HG02885 (cell line): ENCODE data around the gene BCAS3.
"Not testable (repeated sequence)": the region's sequence is repeated elsewhere in the genome, so short reads cannot be mapped to it uniquely, and the experiment has no call there.

Source experiments
- ATAC-seq: cut with Tn5 transposase; IDR thresholded peaks from one replicate; pipeline ENCODE4 v1.9.1; 2021; ENCODE audit warnings: mild to moderate bottlenecking; ENCODE audit not compliant: unreplicated experiment, poor library complexity

BCAS3 gene

DNA sequence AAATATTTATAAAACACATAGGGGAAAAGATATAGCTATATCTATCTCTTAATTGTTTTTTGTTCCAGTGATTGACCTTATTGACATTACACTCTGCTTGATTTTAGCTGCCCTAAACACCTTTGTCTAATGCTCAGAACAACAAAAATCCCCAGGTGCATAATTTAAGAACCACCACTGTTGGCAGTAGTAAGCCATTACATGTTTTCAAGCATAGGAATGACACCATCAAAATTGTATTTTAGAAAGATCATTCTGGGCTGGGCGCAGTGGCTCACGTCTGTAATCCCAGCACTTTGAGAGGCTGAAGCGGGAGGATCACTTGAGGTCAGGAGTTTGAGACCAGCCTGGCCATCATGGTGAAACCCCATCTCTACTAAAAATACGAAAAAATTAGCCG, 364.7 kb downstream of the BCAS3 start:
- not testable (repeated sequence) for ATAC-seq

DNA sequence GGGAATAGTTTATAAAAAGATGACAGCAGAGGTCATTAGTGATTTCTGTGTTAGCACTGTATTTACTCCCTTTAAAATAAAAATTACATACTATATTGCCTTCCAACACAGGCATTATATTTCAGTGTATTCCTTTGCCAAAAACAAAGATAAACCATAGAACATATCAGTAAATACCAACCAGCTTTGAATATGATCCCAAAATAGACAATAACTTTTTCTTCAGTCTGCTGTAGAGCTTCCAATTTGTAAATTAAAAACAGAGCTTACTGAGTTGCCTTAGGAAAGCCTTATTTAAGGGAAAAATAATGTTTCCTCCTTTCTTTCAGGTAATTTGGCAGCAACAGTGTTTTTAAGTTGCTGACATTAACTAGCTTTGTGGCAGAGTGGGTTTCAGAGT, 369.9 kb downstream of the BCAS3 start:
- no peak for ATAC-seq

DNA sequence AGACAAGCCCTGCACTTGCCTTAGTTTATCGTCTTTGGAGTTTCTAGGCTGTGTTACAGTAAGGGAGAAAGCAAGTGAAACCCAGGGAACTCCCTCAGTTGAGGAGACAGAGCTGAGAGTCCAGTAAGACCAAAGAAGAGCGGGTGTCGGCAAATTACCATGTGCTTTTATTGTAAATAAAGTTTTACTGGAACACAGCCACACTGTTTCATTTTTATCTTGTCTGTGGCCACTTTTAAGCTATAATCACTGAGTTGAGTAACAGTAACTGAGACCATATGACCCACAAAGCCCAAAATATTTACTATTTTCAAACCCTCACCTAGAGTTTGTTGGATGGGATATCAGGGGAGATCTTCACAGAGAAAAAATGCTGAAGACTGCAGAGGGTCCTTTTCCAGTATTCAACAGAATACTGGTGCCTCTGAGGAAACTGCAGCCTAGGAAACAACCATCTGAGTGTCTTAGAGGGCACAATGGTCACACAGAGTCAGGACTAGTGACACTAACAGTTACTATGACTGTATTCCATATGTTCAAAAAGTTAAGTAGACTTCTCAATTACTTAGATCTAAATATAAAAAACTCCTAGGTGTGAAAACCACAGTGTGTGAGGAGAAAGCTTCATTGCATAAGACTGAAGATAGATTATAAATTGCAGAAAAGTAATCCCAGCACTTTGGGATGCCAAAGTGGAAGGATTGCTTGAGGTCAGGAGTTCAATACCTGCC, 370.9 kb downstream of the BCAS3 start:
- ATAC-seq, result no peak

DNA sequence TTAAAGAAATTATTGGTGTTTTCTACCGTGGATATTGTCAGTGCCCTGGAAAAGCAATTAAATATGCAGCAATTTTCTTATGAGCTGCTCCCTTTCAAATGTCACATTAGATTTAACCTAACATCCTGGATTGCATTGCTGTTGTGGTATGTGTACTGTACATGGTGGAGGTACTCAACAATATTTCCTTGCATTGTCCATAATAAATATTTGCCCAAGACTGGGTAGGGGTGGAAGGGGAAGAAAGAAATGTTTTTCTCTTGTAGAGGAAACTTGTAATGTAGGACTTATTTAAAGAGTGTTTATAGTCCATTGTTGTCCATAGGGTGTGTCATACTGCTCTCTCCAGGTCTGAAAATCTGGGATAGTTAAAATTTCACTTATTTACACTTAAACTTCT, 375.8 kb downstream of the BCAS3 start:
- ATAC-seq, result no peak

DNA sequence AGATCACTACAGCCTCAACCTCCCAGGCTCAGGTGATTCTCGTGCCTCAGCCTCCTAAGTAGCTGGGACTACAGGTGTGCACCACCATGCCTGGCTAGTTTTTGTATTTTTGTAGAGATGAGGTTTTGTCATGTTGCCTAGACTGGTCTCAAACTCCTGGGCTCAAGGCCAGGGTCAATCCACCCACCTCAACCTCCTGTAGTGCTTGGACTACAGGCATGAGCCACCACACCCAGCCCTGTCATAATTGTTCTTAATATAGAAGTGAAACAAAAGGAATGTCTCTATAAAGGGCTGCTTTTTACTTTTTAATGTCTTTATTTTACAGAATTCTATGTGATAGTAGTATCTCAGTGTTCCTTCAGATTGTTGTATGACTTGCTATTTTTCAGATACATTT, 376.8 kb downstream of the BCAS3 start:
- no peak for ATAC-seq

DNA sequence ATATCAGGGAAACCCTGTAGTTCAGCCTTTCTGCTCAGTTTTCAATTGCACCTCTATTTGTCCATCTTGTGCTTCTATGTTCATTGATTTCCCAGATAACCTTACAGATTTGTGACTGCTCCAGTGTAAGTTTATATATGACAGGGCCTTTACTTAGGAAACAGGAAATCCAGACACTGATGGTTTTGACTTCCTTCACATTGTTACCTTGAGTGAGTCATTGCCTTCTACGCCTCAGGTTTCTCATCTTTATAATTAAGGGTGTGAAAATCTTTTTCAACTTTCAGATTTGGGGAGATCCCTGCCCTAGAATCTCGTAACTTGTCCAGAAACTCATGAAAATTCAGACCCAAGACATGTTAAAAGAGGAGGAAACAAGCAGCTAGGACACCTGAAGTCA, 379.6 kb downstream of the BCAS3 start:
- no peak for ATAC-seq

DNA sequence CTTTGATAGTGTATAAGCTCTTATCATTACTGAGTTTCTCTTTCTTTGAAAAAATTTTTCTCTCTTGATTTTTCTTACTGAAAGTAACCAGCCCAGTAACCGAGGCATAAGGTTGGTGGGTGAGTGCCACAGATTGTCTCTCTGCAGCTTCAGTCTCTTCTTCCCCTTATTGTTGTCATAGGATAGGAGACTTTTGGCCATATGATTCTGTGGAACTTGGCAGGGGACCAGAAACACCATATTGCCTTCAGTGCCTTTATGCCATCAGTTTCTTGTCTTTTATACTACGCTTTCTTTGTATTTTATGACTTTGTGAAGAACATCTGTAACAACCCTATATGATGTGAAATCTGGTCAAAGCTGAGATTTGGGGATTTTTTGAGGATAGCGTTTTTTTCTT, 380.4 kb downstream of the BCAS3 start:
- no peak for ATAC-seq

DNA sequence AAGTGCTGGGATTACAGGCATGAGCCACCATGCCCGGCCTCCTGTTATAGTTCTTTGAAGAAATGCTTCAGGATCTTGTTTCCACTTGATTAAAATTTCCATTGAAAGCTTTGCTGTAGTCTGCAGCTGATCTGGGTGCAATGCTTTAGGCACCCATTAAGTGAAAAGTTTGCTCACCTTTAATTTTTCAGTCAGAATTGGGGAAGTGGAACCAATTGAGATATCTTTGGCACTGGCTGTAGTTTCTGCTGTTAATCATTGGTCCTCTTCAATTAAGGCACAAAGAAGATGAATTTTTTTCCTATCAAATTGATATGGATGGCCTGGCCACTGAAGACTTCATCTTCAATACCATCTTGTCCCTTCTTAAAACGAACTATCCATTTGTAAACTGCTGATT, 385.9 kb downstream of the BCAS3 start:
- ATAC-seq, result no peak

DNA sequence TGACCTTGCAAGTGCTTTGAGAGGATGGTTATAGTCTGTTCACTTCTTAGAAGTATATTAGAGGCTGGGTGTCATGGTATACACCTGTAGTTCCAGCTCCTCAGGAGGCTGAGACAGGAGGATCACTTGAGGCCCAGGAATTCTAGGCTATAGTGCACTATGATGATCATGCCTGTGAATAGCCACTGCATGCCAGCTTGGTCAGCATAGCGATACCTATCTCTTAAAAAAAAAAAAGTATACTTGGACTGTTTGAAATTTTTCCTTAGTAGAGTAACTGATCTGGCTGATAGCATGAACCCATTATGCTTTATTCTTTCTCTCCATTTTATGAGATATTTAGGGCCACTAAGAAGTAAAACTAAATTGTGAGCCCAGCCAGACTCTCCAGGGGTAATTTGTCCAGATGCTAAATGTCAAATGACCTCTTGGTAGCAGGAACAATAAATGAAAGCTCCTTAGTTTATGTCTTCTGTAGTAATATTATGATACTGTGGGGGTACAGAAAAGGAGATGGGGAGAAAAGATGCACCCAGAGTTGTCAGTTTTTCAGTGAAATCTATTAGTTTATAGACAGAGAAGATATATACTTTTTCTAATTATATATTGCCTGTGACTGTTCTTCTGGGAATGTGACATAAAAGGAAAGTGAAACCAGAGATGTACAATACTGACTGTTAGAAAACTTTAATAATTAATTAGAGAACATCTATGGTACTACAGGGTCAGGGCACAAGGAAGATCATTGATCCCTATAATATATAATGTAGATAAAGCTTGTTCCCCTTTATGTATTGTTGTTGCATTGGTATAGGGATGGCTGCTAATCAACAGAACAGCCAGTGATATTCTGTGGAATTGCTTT, 386.7 kb downstream of the BCAS3 start:
- ATAC-seq, result no peak

DNA sequence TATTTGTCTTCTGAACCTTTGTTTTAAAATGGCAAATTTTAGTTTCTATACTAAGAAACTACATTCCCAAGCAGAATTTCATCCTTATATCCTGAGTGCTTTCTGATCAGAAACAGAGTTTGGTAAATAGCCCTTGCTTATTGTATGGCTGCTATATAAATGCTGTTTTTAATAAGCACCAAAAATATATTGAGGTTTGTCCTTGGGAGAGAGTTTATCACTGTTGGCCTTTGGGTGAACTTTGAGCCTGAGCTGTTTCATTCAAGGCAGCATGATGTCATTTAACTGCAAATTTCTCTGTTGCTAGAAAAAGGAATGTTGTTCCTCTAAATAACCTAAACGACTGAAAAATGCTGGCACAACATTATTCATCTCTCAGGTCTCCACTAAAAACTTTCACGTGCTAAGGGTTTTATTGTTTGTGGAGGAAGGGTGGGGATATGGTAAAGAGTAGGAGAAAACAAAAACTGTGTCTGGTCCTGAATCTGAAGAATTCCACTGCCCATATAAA, 387.7 kb downstream of the BCAS3 start:
- ATAC-seq, result no peak

DNA sequence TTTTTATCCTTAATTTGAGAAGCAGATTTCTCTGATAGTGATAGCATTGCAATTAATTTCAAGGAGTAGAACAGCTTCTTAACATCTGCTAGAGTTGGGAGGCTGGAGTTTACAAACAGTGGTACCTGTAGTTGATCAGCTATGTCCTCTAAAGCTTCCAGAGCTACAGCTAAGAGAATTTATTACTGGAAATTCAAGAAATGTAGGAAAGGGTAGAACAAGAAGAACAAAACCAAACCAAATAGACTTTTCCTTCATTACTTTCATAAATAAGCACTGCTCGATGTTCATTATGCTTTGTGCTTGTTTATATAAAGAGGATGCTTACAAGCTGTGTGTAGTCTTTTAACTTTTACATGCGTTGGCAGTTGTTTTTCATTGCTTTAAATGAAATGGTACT, 388.4 kb downstream of the BCAS3 start:
- no peak for ATAC-seq

DNA sequence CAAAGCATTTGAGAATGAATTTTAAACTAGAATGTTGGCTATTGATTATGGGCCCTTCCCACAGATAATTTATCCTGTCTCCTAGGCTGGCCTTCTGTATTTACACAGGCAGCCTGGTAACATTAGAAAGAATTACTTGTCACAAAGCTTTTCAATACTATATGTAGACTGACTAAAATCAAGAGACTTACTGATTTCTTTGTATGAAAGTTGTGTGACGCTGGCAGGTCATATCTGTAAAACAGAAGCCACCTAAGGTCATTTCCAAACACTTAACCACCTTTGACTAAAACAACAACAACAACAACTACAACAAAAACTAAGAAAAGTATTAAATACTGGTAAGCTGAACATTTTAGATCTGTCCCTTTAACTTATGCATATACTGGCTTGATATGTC, 393.0 kb downstream of the BCAS3 start:
- ATAC-seq, result no peak

DNA sequence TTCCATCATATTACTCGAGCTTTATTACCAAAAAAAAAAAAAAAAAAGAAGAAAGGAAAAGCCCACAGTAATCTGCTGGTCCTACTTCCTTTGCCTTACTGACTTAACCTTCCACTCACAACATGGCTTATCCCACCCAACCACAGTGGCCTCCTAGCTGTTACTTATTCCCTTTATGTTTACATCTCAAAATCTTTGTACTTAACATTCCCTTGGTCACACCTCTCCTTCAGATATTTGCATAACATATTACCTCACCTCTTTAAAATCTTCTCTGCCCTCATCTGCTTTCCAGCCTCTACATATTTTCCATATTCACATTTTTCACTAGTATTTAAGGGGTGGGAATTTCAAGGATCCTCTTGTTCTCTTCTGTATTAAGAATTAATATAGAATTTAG, 395.0 kb downstream of the BCAS3 start:
- ATAC-seq, result no peak

DNA sequence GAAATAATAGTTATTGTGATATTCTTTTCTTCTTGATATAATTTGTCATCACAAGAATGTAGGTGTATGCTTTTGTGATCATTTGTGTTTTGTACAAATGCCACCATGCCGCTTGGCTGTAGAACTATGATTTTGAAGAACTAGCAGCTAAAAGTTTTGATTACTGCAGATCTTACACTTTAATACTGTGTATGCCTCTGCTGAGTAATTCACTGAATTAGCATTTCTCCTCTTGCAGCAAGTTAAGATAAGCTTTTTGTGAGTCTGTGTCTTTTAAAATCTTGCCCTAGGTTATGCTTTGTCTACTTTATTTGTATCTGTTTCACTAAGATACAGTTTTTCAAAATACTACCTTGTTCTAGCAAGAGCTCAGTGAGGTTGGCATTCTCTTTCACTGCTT, 395.5 kb downstream of the BCAS3 start:
- ATAC-seq, result no peak

DNA sequence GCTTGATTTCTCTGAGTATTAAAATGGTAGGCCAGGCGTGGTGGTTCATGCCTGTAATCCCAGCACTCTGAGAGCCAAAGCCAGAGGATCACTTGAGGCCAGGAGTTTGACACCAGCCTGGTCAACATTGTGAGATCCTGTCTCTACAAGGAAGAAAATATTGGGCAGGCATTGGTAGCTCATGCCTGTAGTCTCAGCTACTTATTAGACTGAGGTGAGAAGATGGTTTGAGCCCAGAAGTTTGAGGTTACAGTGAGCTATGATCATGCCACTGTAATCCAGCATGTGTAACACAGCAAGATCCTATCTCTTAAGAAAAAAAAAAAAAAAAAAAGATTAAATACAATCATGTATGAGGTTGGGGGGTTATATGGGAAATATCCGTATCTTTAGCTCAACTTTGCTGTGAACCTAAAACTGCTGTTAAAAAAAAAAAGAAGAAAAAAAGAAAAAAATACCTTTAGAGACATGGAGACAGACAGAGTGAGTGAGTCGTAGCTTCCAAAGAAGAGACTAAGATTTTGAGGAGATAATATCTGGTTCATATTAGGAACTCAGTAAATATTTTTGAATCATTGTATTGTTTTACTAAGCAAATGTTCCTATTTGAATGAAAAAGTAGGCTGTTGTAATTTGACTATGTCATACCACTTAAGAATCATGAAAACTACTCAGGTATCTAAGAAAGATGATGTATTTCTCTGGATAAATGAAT, 396.3 kb downstream of the BCAS3 start:
- no peak for ATAC-seq

DNA sequence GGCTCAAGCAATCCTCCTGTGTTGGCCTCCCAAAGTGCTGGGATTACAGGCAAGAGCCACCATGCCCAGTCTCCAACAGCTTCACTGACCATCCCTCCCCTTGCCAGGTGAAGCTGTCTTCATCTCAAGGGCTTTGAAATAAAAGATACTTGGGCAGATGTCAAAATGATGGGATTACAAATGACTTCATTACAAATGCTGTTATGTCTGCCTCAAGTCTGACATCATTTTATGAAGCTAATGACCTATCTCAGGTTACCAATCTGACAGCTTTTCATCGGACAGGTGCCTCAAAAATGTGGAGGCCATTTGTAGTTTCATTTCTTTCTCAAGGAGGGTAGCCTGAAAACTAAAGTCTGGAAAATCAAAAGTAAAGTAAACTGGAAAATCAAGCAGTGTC, 398.3 kb downstream of the BCAS3 start:
- ATAC-seq, result no peak

DNA sequence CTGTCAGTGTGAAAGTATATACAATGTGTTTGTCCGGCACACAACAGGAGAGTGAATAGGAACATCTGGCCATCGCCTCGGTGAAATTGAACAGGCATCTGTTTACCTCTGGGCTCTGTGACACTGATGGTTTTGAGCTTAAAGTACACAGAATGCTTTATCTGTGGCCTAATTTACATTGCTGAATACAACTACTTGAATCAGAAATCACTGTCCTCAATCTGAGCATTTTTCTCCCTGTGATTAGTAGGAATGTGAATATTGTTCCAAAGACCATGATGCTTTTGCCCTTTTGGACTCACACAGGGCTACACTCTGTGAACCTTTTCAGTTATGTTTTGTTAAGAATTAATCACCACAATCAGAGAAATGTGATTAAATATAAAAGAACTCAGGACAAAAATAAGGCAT, 399.0 kb downstream of the BCAS3 start:
- ATAC-seq, result no peak

DNA sequence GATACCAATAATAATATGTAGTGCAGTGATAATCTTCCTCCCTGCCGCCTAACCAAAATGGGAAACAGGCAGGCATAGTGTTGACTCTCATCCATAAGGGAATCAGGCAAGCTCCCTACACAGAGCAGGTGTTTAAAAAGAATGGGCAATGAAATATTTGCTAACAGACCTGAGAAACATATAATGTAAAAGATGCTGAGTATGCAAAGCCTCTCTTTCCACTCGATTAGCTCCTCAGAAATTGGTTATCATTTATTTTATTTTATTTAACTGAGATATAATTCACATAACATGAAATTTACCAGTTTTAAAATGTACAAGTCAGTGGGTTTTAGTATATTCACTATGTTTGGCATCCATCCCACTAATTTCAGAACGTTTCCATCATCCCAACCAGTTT, 404.3 kb downstream of the BCAS3 start:
- ATAC-seq, result no peak

DNA sequence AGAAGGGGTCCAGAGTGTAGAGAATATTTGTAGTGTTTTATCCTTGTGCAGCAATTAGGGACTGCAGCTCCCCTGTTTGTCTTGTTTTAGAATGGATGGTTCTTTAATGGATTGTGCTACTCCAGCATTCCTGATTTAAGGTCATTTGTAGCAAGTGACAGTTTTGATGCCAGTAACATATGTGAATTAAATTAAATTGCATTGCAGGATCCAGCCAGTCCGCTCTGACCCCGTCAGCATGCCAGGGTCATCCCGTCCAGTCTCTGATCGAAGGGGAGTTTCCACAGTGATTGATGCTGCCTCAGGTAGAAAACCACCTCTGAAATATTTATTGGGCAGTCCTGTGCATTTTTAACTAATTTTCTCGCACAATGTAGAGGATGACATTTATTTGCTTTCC, 406.6 kb downstream of the BCAS3 start:
- ATAC-seq, result no peak

DNA sequence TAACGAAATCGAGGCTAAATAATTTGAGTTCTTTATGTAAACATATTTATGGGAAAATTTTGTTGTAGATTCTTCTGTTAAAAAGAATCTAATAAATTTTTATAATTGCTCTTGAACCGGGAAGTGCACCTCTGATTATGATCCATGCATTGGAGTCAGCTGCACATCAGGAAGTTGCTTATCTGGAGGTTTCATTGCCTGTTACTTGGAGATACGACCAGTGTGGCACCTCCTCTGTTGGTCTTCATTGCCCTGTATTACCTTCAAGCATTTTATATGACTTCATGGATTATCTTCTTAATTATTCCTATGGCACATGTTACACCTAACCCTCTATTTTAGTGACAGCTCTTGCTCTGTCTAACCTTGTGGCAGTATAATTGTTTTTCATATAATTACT, 409.4 kb downstream of the BCAS3 start:
- no peak for ATAC-seq

DNA sequence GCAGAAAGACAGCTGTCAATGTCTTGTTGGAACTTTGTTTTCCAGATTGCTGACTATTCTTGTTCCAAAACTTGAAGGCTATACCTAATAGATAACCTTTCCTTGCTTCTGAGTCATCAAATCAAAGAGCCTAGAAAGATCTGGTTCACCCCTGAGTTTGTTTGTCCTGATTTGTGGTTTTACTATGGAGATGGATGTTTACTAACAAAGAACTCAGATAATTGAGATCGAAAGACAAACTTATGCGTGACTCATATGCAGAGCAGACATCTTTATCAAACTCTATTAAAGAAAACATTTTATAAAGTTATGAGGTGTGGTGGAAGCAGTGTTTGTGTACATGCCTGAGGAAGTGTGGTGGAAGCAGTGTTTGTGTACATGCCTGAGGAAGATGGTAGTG, 410.9 kb downstream of the BCAS3 start:
- no peak for ATAC-seq
